ENCODE data around the gene ASB1. TPM values are rescaled to one million over a fixed set of nuclear protein-coding genes. Genes with fewer than 3 reads are reported as not detected.
A peak's percentile ranks its signal among the peaks of the same experiment; 100 is the strongest.
"Not testable (repeated sequence)": the region's sequence is repeated elsewhere in the genome, so short reads cannot be mapped to it uniquely, and the experiment has no call there.

ASB1 gene
- total RNA-seq, 1 donor from 2014 or later, result 26.6 TPM

- Histone ChIP-seq H3K4me1 (ENCODE audit: control insufficient read depth in 3 of 3, insufficient read depth in 3 of 3, low read length in 3 of 3) (peaks cover 16 to 25% (median 17%) of the 10 kb centered on the region in 3 donors), H3K27me3 (ENCODE audit: control insufficient read depth in 3 of 3, insufficient read depth in 3 of 3, low read length in 3 of 3) (no peaks in the 10 kb centered on the region), H3K36me3 (ENCODE audit: control insufficient read depth in 3 of 3, insufficient read depth in 3 of 3, low read length in 3 of 3) (peaks cover 9 to 18% (median 17%) of the 10 kb centered on the region in 3 donors), H3K9ac (ENCODE audit: low read depth in 1 of 3, low read length in 3 of 3) (no peak overlapping the region), H3K4me3 (ENCODE audit: low read length in 3 of 3) (no peak overlapping the region), H3K9me3 (ENCODE audit: control insufficient read depth in 3 of 3, low read length in 3 of 3) (no peaks in the 10 kb centered on the region), H3K27ac (ENCODE audit: low read depth, low read length) (no peak overlapping the region)
These were observed 14.0 kb downstream of the ASB1 start for GRCh38 chr2:238440767-238441166.

GRCh38 chr2:238441262-238442114 lies 14.8 kb downstream of the ASB1 start:
- Histone ChIP-seq H3K36me3 (ENCODE audit: control insufficient read depth in 3 of 3, insufficient read depth in 3 of 3, low read length in 3 of 3) (peaks cover 17 to 25% (median 23%) of the 10 kb centered on the region in 3 donors), H3K9me3 (ENCODE audit: control insufficient read depth in 3 of 3, low read length in 3 of 3) (no peaks in the 10 kb centered on the region), H3K27ac (ENCODE audit: low read depth, low read length) (no peak overlapping the region), H3K27me3 (ENCODE audit: control insufficient read depth in 3 of 3, insufficient read depth in 3 of 3, low read length in 3 of 3) (no peaks in the 10 kb centered on the region), H3K9ac (ENCODE audit: low read depth in 1 of 3, low read length in 3 of 3) (no peak overlapping the region), H3K4me1 (ENCODE audit: control insufficient read depth in 3 of 3, insufficient read depth in 3 of 3, low read length in 3 of 3) (peaks cover 16 to 25% (median 17%) of the 10 kb centered on the region in 3 donors), H3K4me3 (ENCODE audit: low read length in 3 of 3) (no peak overlapping the region)

- H3K27ac ChIP-seq (ENCODE audit: low read depth, low read length); H3K4me3 ChIP-seq (ENCODE audit: low read length in 3 of 3); H3K9me3 ChIP-seq (ENCODE audit: control insufficient read depth in 3 of 3, low read length in 3 of 3); H3K9ac ChIP-seq (ENCODE audit: low read depth in 1 of 3, low read length in 3 of 3); H3K27me3 ChIP-seq (ENCODE audit: control insufficient read depth in 3 of 3, insufficient read depth in 3 of 3, low read length in 3 of 3): not testable (repeated sequence)
- peaks cover 16 to 25% (median 17%) of the 10 kb centered on the region in 3 donors for H3K4me1 ChIP-seq (ENCODE audit: control insufficient read depth in 3 of 3, insufficient read depth in 3 of 3, low read length in 3 of 3)
- peaks cover 24 to 32% (median 31%) of the 10 kb centered on the region in 3 donors for H3K36me3 ChIP-seq (ENCODE audit: control insufficient read depth in 3 of 3, insufficient read depth in 3 of 3, low read length in 3 of 3)
These were observed 15.5 kb downstream of the ASB1 start for GRCh38 chr2:238442257-238442656.

GRCh38 chr2:238444242-238444641 lies 17.5 kb downstream of the ASB1 start:
- no peaks in the 10 kb centered on the region for H3K9me3 ChIP-seq (ENCODE audit: control insufficient read depth in 3 of 3, low read length in 3 of 3)
- H3K9ac ChIP-seq (ENCODE audit: low read depth in 1 of 3, low read length in 3 of 3), result no peak overlapping the region
- H3K36me3 ChIP-seq (ENCODE audit: control insufficient read depth in 3 of 3, insufficient read depth in 3 of 3, low read length in 3 of 3), result peaks cover 35 to 40% (median 36%) of the 10 kb centered on the region in 3 donors

GRCh38 chr2:238445409-238446190 lies 18.9 kb downstream of the ASB1 start:
- H3K27me3 ChIP-seq (ENCODE audit: control insufficient read depth in 3 of 3, insufficient read depth in 3 of 3, low read length in 3 of 3), result no peaks in the 10 kb centered on the region
- no peaks in the 10 kb centered on the region for H3K9me3 ChIP-seq (ENCODE audit: control insufficient read depth in 3 of 3, low read length in 3 of 3)
- H3K4me3 ChIP-seq (ENCODE audit: low read length in 3 of 3), result no peak overlapping the region
- H3K4me1 ChIP-seq (ENCODE audit: control insufficient read depth in 3 of 3, insufficient read depth in 3 of 3, low read length in 3 of 3), result peaks cover 10 to 20% (median 19%) of the 10 kb centered on the region in 3 donors
- H3K9ac ChIP-seq (ENCODE audit: low read depth in 1 of 3, low read length in 3 of 3), result no peak overlapping the region
- no peak overlapping the region for H3K27ac ChIP-seq (ENCODE audit: low read depth, low read length)
- H3K36me3 ChIP-seq (ENCODE audit: control insufficient read depth in 3 of 3, insufficient read depth in 3 of 3, low read length in 3 of 3), result peaks cover 35 to 40% (median 36%) of the 10 kb centered on the region in 3 donors

More at GRCh38 chr2:238444242-238444641, 17.5 kb downstream of the ASB1 start:
- H3K4me3 ChIP-seq (ENCODE audit: low read length in 3 of 3), result no peak overlapping the region
- peaks cover 15 to 23% (median 18%) of the 10 kb centered on the region in 3 donors for H3K4me1 ChIP-seq (ENCODE audit: control insufficient read depth in 3 of 3, insufficient read depth in 3 of 3, low read length in 3 of 3)
- H3K27me3 ChIP-seq (ENCODE audit: control insufficient read depth in 3 of 3, insufficient read depth in 3 of 3, low read length in 3 of 3), result no peaks in the 10 kb centered on the region
- H3K27ac ChIP-seq (ENCODE audit: low read depth, low read length), result no peak overlapping the region

- Histone ChIP-seq H3K27me3 (ENCODE audit: control insufficient read depth in 3 of 3, insufficient read depth in 3 of 3, low read length in 3 of 3) (no peaks in the 10 kb centered on the region), H3K36me3 (ENCODE audit: control insufficient read depth in 3 of 3, insufficient read depth in 3 of 3, low read length in 3 of 3) (peaks cover 36 to 42% (median 38%) of the 10 kb centered on the region in 3 donors), H3K27ac (ENCODE audit: low read depth, low read length) (no peak overlapping the region), H3K9ac (ENCODE audit: low read depth in 1 of 3, low read length in 3 of 3) (no peak overlapping the region), H3K4me3 (ENCODE audit: low read length in 3 of 3) (no peak overlapping the region), H3K4me1 (ENCODE audit: control insufficient read depth in 3 of 3, insufficient read depth in 3 of 3, low read length in 3 of 3) (peaks cover 12 to 24% (median 20%) of the 10 kb centered on the region in 3 donors), H3K9me3 (ENCODE audit: control insufficient read depth in 3 of 3, low read length in 3 of 3) (no peaks in the 10 kb centered on the region)
These were observed 19.6 kb downstream of the ASB1 start for GRCh38 chr2:238446371-238446770.

- Histone ChIP-seq H3K9ac (ENCODE audit: low read depth in 1 of 3, low read length in 3 of 3) (peak overlapping the region in 1 of 3 donors; percentile 16), H3K27ac (ENCODE audit: low read depth, low read length) (no peak overlapping the region), H3K9me3 (ENCODE audit: control insufficient read depth in 3 of 3, low read length in 3 of 3) (no peaks in the 10 kb centered on the region), H3K4me3 (ENCODE audit: low read length in 3 of 3) (no peak overlapping the region), H3K4me1 (ENCODE audit: control insufficient read depth in 3 of 3, insufficient read depth in 3 of 3, low read length in 3 of 3) (peaks cover 12 to 20% (median 20%) of the 10 kb centered on the region in 3 donors), H3K36me3 (ENCODE audit: control insufficient read depth in 3 of 3, insufficient read depth in 3 of 3, low read length in 3 of 3) (peaks cover 38 to 49% (median 42%) of the 10 kb centered on the region in 3 donors), H3K27me3 (ENCODE audit: control insufficient read depth in 3 of 3, insufficient read depth in 3 of 3, low read length in 3 of 3) (no peaks in the 10 kb centered on the region)
These were observed 21.6 kb downstream of the ASB1 start for GRCh38 chr2:238448031-238448955.

GRCh38 chr2:238449241-238449640 lies 22.5 kb downstream of the ASB1 start:
- Histone ChIP-seq H3K9me3 (ENCODE audit: control insufficient read depth in 3 of 3, low read length in 3 of 3) (no peaks in the 10 kb centered on the region), H3K4me1 (ENCODE audit: control insufficient read depth in 3 of 3, insufficient read depth in 3 of 3, low read length in 3 of 3) (peaks cover 12 to 20% (median 20%) of the 10 kb centered on the region in 3 donors), H3K27me3 (ENCODE audit: control insufficient read depth in 3 of 3, insufficient read depth in 3 of 3, low read length in 3 of 3) (no peaks in the 10 kb centered on the region), H3K9ac (ENCODE audit: low read depth in 1 of 3, low read length in 3 of 3) (no peak overlapping the region), H3K27ac (ENCODE audit: low read depth, low read length) (no peak overlapping the region), H3K36me3 (ENCODE audit: control insufficient read depth in 3 of 3, insufficient read depth in 3 of 3, low read length in 3 of 3) (peaks cover 38 to 47% (median 40%) of the 10 kb centered on the region in 3 donors), H3K4me3 (ENCODE audit: low read length in 3 of 3) (no peak overlapping the region)

- peak overlapping the region; percentile 23 for H3K27ac ChIP-seq (ENCODE audit: low read depth, low read length)
These were observed 23.2 kb downstream of the ASB1 start for GRCh38 chr2:238449909-238450417.

More at GRCh38 chr2:238449909-238450417, 23.2 kb downstream of the ASB1 start:
- peaks cover 0 to 6% (median 0%) of the 10 kb centered on the region in 3 donors for H3K27me3 ChIP-seq (ENCODE audit: control insufficient read depth in 3 of 3, insufficient read depth in 3 of 3, low read length in 3 of 3)
- no peaks in the 10 kb centered on the region for H3K9me3 ChIP-seq (ENCODE audit: control insufficient read depth in 3 of 3, low read length in 3 of 3)
- peaks cover 12 to 20% (median 20%) of the 10 kb centered on the region in 3 donors for H3K4me1 ChIP-seq (ENCODE audit: control insufficient read depth in 3 of 3, insufficient read depth in 3 of 3, low read length in 3 of 3)
- H3K36me3 ChIP-seq (ENCODE audit: control insufficient read depth in 3 of 3, insufficient read depth in 3 of 3, low read length in 3 of 3), result peaks cover 32 to 41% (median 33%) of the 10 kb centered on the region in 3 donors
- H3K9ac ChIP-seq (ENCODE audit: low read depth in 1 of 3, low read length in 3 of 3), result peak overlapping the region in 1 of 3 donors; percentile 57
- H3K4me3 ChIP-seq (ENCODE audit: low read length in 3 of 3), result peak overlapping the region in 1 of 3 donors; percentile 29
